Esophagus squamous epithelium (tissue), 5 donors: ENCODE measurements around the gene PTPRT. TPM values are rescaled to one million over a fixed set of nuclear protein-coding genes. Genes with fewer than 3 reads are reported as not detected.

Source experiments
- DNase-seq: peaks from one replicate; lab custom pipeline; 2025; lab: John Stamatoyannopoulos, UW
- H3K27ac ChIP-seq, 4 donors: fragments of 200-600 bp; sonication (generic); one replicate each; pipeline ENCODE4 v1.5.1; 2016 to 2019; ENCODE audit warnings: mild to moderate bottlenecking in 1 of 4
- H3K27me3 ChIP-seq, 4 donors: fragments of 200-600 bp; sonication (generic); 1 replicate in 3 of 4; 2 replicates in 1 of 4; pipeline versions ENCODE4 v1.5.1 to v1.6.0; 2017 to 2021; ENCODE audit warnings: antibody characterized with exemption in 1 of 4
- H3K36me3 ChIP-seq, 3 donors: fragments of 200-600 bp; sonication (generic); one replicate each; pipeline ENCODE4 v1.5.1; 2016 to 2019
- H3K4me1 ChIP-seq, 3 donors: fragments of 200-600 bp; sonication (generic); one replicate each; pipeline ENCODE4 v1.5.1; 2017 to 2019
- H3K4me3 ChIP-seq, 4 donors: fragments of 200-600 bp; sonication (generic); 1 replicate in 3 of 4; 2 replicates in 1 of 4; pipeline ENCODE4 v1.5.1; 2016 to 2019; ENCODE audit warnings: mild to moderate bottlenecking in 2 of 4, moderate library complexity in 1 of 4
- H3K9me3 ChIP-seq, 3 donors: fragments of 200-600 bp; sonication (generic); one replicate each; pipeline ENCODE4 v1.5.1; 2016 to 2019
- POLR2A ChIP-seq, 4 donors: fragments of 450-650 bp; IDR thresholded peaks; one replicate each; pipeline ENCODE4 v1.6.1; 2017; ENCODE audit warnings: antibody characterized with exemption in 4 of 4, mild to moderate bottlenecking in 4 of 4, moderate library complexity in 3 of 4
- WGBS, 2 donors: methylation state at CpG; one replicate each; pipeline ENCODE4 v1.1.5; 2018; 5-methylcytosine and 5-hydroxymethylcytosine counted together
- intact Hi-C: fragments of 100-400 bp; cut with DNase I; formaldehyde crosslinking; loops from one replicate; pipeline ENCODE4 v1.15.0; 2022
- total RNA-seq, 4 donors: library from RNA; depleted of rRNA; stranded (reverse); fragments of >200 nt; gene quantifications; one replicate each; pipeline ENCODE4 v1.1.0, GENCODE V29; 2016
- TF ChIP-seq, protein P1 (sequence below), 6 experiments: fragments of 450-650 bp in 4 of 6; fragments of 200-600 bp in 2 of 6; sonication (generic) in 2 of 6; IDR thresholded peaks; one replicate each; pipeline ENCODE4 v1.5.1; 2016 to 2019; ENCODE audit warnings: antibody characterized with exemption in 6 of 6, mild to moderate bottlenecking in 4 of 6, moderate library complexity in 4 of 6
- donor health status: DM: yes; HTN: yes; CAD: no.

Gene PTPRT
- total RNA-seq, 4 donors from 2014 or later = under 0.01 to 0.06 TPM; not detected in 2

DNA sequence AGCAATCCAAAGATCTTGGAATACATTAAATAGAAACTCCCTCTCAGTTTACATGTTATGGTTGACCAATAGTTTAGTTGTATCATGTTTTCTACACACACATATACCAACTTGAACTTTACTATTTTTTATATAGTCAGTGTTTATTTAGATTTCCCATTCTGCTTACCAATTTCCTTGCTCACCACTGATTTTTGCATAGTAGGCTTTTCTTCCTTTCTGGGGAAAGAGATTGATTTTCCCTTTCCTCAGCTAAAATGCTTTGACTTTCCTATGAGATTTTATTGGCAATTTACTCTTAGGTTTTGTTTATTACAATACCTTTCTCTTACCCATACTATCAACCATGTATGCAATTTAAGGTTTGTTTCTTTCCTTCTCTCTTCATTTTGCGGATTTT lies 665.6 kb downstream of the PTPRT start:
- TF ChIP-seq, protein P1, sequence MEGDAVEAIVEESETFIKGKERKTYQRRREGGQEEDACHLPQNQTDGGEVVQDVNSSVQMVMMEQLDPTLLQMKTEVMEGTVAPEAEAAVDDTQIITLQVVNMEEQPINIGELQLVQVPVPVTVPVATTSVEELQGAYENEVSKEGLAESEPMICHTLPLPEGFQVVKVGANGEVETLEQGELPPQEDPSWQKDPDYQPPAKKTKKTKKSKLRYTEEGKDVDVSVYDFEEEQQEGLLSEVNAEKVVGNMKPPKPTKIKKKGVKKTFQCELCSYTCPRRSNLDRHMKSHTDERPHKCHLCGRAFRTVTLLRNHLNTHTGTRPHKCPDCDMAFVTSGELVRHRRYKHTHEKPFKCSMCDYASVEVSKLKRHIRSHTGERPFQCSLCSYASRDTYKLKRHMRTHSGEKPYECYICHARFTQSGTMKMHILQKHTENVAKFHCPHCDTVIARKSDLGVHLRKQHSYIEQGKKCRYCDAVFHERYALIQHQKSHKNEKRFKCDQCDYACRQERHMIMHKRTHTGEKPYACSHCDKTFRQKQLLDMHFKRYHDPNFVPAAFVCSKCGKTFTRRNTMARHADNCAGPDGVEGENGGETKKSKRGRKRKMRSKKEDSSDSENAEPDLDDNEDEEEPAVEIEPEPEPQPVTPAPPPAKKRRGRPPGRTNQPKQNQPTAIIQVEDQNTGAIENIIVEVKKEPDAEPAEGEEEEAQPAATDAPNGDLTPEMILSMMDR (IDR thresholded peaks at IDR 0.05) = no peak
- TF ChIP-seq POLR2A (IDR thresholded peaks at IDR 0.05) = no peak
- no peaks in the 10 kb centered on the region for H3K9me3 ChIP-seq
- no peaks in the 10 kb centered on the region for H3K27me3 ChIP-seq
- H3K4me3 ChIP-seq = no peak overlapping the region
- no peaks in the 10 kb centered on the region for H3K4me1 ChIP-seq
- intact Hi-C loops = loop anchor here (10.0 kb wide), 1 partner anchor 779 kb away; no protein-coding TSS in a partner anchor
- no peak for DNase-seq
- H3K27ac ChIP-seq = no peak overlapping the region
- WGBS, 2 donors = 74 to 85% methylated on average over 1 of the region's 1 CpG
- no peaks in the 10 kb centered on the region for H3K36me3 ChIP-seq

DNA sequence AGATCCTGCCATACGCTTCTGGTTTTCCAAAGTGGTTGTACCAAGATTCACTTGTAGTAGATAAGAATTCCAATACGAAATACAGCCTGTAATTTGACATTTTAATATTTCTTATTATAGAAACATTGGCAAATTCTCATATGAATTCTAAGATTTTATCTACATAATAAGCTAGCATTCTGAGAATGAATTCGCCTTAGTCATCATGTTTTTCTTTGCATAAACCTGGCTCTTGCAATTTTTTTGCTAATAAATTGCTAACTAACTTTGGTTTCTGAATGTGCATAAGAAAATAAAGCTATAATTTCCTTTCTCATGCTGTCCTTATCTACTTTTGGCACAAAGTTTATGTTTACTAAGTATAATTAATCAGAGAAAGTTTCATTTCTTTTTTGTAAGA lies 673.0 kb downstream of the PTPRT start:
- no peaks in the 10 kb centered on the region for H3K27me3 ChIP-seq
- WGBS, 2 donors = 47 to 57% methylated on average over 3 of the region's 3 CpGs
- no peak for TF ChIP-seq POLR2A (IDR thresholded peaks at IDR 0.05)
- TF ChIP-seq, protein P1 (IDR thresholded peaks at IDR 0.05) = no peak
- H3K36me3 ChIP-seq = no peaks in the 10 kb centered on the region
- no peaks in the 10 kb centered on the region for H3K4me1 ChIP-seq
- DNase-seq = no peak
- intact Hi-C loops = no loop called here
- no peaks in the 10 kb centered on the region for H3K9me3 ChIP-seq
- no peak overlapping the region for H3K4me3 ChIP-seq
- no peak overlapping the region for H3K27ac ChIP-seq

DNA sequence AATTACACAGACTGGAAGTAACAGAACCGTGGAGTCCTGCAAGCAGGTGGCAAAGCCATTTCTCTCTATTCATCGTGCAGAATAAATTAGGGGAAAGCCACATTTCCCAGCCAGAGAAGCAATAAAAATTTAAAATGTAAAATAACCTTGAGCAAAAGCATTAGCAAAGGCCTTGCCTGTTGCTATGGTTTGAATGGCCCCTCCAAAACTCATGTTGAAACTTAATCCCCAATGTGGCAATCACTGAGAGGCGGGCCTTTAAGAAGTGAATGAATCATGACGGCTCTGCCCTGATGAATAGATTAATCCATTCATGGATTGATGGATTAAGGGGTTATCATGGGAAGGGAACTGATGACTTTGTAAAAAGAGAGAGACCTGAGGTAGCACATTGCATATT lies 679.0 kb downstream of the PTPRT start:
- no peak overlapping the region for H3K4me3 ChIP-seq
- 36 to 45% methylated on average over 4 of the region's 4 CpGs for WGBS, 2 donors
- DNase-seq = no peak
- H3K27me3 ChIP-seq = no peaks in the 10 kb centered on the region
- no peak overlapping the region for H3K27ac ChIP-seq
- no peaks in the 10 kb centered on the region for H3K9me3 ChIP-seq
- intact Hi-C loops = no loop called here
- no peaks in the 10 kb centered on the region for H3K4me1 ChIP-seq
- no peak for TF ChIP-seq POLR2A (IDR thresholded peaks at IDR 0.05)
- TF ChIP-seq, protein P1 (IDR thresholded peaks at IDR 0.05) = no peak
- H3K36me3 ChIP-seq = no peaks in the 10 kb centered on the region

DNA sequence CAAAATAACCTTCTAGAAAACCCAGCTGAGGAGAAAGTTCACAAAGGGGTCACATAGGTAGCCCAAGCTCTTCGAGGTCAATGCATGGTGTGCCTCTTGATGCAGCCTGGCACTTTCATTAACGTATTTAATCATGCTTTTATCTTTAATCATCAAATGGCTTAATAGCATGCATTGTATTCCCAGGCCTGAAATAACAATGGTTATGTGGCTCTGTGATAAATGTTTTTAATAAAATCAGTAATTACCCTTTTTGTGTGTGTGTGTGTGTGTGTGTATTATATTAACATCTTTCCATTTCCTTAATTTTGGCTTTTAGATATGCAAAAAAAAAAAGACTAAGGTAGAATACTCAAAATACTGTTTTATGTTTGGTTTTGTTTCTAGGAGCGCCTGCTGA lies 681.8 kb downstream of the PTPRT start:
- Histone ChIP-seq H3K36me3 (no peaks in the 10 kb centered on the region), H3K27me3 (no peaks in the 10 kb centered on the region), H3K27ac (no peak overlapping the region), H3K4me3 (no peak overlapping the region), H3K9me3 (no peaks in the 10 kb centered on the region), H3K4me1 (no peaks in the 10 kb centered on the region)
- no peak for TF ChIP-seq POLR2A (IDR thresholded peaks at IDR 0.05)
- TF ChIP-seq, protein P1 (IDR thresholded peaks at IDR 0.05) = no peak
- 54 to 62% methylated on average over 3 of the region's 3 CpGs for WGBS, 2 donors
- intact Hi-C loops = no loop called here
- DNase-seq = no peak

DNA sequence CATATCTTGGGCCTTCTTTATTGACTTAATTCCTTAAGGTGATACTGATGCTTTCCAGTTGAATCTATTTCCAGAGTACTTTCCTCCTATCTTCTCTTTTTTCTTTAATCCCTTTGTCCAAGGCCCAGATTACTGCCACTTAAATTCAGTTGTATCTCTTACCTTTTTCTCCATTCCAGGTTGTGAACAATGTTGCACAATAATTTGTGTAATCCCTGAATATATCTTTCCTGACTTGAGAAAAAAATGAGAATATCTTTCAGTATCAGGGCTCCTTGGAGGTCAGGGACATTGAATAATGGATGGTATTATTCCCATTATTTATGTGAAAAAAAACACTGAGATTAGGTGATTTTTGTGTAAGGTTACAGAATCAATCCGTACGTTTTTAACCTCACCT lies 683.3 kb downstream of the PTPRT start:
- intact Hi-C loops = no loop called here
- no peak overlapping the region for H3K27ac ChIP-seq
- no peaks in the 10 kb centered on the region for H3K9me3 ChIP-seq
- DNase-seq = no peak
- no peaks in the 10 kb centered on the region for H3K4me1 ChIP-seq
- H3K27me3 ChIP-seq = no peaks in the 10 kb centered on the region
- TF ChIP-seq, protein P1 (IDR thresholded peaks at IDR 0.05) = no peak
- TF ChIP-seq POLR2A (IDR thresholded peaks at IDR 0.05) = no peak
- 60 to 73% methylated on average over 2 of the region's 2 CpGs for WGBS, 2 donors
- no peaks in the 10 kb centered on the region for H3K36me3 ChIP-seq
- no peak overlapping the region for H3K4me3 ChIP-seq
